ENCODE measurements around the gene TFAP2A.

TFAP2A gene

GRCh38 chr6:10398446-10399218, 16.2 kb downstream of the TFAP2A start:
- no peak for DNase-seq

- no peak for DNase-seq
Observed at GRCh38 chr6:10397756-10398445, 17.0 kb downstream of the TFAP2A start.

GRCh38 chr6:10396785-10397184, 18.1 kb downstream of the TFAP2A start:
- DNase-seq = no peak

- DNase-seq = no peak
Observed at GRCh38 chr6:10395704-10396546, 18.9 kb downstream of the TFAP2A start.

GRCh38 chr6:10395171-10395703, 19.6 kb downstream of the TFAP2A start:
- no peak for DNase-seq

GRCh38 chr6:10393544-10394225, 21.2 kb downstream of the TFAP2A start:
- no peak for DNase-seq

GRCh38 chr6:10391799-10392198, 23.1 kb downstream of the TFAP2A start:
- DNase-seq = no peak

GRCh38 chr6:10391299-10391630, 23.6 kb downstream of the TFAP2A start:
- DNase-seq = no peak

- DNase-seq = no peak
Observed at GRCh38 chr6:10390495-10391298, 24.2 kb downstream of the TFAP2A start.

GRCh38 chr6:10389739-10390494, 25.0 kb downstream of the TFAP2A start:
- DNase-seq = no peak

- no peak for DNase-seq
Observed at GRCh38 chr6:10386756-10387654, 27.9 kb downstream of the TFAP2A start.

GRCh38 chr6:10386220-10386619, 28.7 kb downstream of the TFAP2A start:
- no peak for DNase-seq

- no peak for DNase-seq
Observed at GRCh38 chr6:10385524-10386132, 29.2 kb downstream of the TFAP2A start.

- no peak for DNase-seq
Observed at GRCh38 chr6:10384610-10385523, 30.0 kb downstream of the TFAP2A start.

GRCh38 chr6:10384091-10384609, 30.7 kb downstream of the TFAP2A start:
- DNase-seq = no peak

- no peak for DNase-seq
Observed at GRCh38 chr6:10383331-10384090, 31.4 kb downstream of the TFAP2A start.

- no peak for DNase-seq
Observed at GRCh38 chr6:10382728-10383330, 32.0 kb downstream of the TFAP2A start.
